Rectal smooth muscle tissue (tissue), 1 donor: ENCODE data around the gene SLC12A1.

Experiments used
- H3K27ac ChIP-seq: one replicate; pipeline ENCODE4 v1.7.0; 2013; ENCODE audit warnings: low read depth, low read length, inconsistent platforms
- H3K27me3 ChIP-seq: one replicate; pipeline ENCODE4 v1.7.0; 2013; ENCODE audit warnings: low read length; ENCODE audit not compliant: control insufficient read depth, insufficient read depth
- H3K36me3 ChIP-seq: one replicate; pipeline ENCODE4 v1.7.0; 2013; ENCODE audit warnings: low read length; ENCODE audit not compliant: control insufficient read depth, insufficient read depth
- H3K4me1 ChIP-seq: one replicate; pipeline ENCODE4 v1.7.0; 2013; ENCODE audit warnings: low read length; ENCODE audit not compliant: control insufficient read depth, insufficient read depth
- H3K4me3 ChIP-seq: one replicate; pipeline ENCODE4 v1.7.0; 2013; ENCODE audit warnings: low read length
- H3K9ac ChIP-seq: one replicate; pipeline ENCODE4 v1.7.0; 2013; ENCODE audit warnings: low read length

SLC12A1 gene

DNA sequence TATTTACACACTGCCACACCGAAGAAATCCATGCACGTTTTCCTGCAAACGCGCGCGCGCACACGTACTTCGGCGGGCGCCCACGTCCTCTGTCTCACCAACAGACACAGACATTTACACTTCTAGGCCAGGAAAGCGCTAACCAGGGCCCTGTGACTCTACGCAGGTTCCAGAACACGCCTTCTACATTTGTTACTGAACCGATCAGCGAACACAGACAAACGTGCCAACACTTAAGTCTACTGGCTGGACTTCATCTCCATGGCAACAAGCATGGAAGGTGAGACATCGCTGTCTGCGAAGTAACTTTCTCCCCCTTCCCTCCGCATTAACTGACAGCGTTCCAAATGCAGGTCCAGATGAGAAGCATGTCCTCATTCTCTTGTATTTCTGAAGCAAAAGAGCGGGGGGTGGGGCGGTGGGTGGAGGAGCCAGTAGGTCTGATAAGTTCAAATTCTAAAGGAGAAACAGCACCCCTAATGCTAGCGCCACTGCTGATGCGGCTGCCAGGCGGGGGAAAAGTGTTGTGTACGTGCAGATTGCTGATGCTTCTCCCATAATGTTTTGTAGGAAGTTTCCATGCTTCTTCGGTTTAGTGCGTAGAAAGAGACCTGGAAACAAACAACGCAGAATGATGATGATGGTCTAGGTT is 14.4 kb upstream of the SLC12A1 start, which contains the start of gene CTXN2:
Gene CTXN2 (plus strand): TSS at position 92 of the 652 bp plus-strand sequence. CDS start 9,636 bp downstream, outside the sequence.
- Histone ChIP-seq H3K27ac (no peak within 1 kb of the TSS), H3K36me3 (no peaks in the 10 kb centered on the region), H3K9ac (no peak within 1 kb of the TSS), H3K4me3 (no peak within 1 kb of the TSS), H3K4me1 (no peaks in the 10 kb centered on the region), H3K27me3 (no peaks in the 10 kb centered on the region)

DNA sequence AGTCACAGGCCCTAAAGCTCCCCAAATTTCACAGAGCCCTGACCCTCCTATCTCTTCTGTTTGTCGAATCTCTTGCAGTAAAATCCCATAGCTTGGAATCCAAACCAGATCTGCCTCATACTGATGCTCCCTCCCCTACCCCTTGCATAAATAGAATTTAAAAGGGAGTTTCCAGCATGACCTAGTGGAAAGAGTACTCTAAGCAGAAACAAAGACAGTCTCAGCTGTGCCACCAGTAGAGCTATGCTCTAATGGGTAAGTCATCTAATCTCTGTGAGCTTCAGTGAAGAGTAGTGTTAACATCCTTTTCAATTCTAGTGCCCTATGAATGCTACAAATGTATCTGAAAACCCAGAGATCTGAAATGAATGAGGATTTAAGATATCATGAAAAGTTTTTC is 4.0 kb upstream of the SLC12A1 start:
- Histone ChIP-seq H3K36me3 (no peaks in the 10 kb centered on the region), H3K4me3 (no peak overlapping the region), H3K4me1 (no peaks in the 10 kb centered on the region), H3K27ac (no peak overlapping the region), H3K27me3 (no peaks in the 10 kb centered on the region), H3K9ac (no peak overlapping the region)

DNA sequence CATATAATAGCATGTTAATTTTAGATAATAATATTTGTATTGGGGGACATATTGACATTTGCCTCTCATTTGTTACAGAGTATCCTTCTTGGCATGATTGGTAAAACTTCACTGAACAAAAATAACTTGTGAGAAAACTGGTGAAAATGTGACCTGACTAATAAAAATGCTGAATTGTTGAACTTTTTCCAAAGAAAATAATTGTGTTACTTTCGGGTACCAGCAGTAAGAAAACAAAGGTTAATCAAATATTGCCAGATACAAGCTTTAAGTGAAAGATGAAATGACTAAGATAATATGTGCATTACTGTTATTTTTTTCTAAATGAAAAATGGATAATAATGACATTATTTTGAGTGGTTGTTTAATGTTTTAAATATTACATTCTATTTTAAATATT is 15.2 kb downstream of the SLC12A1 start:
- Histone ChIP-seq H3K4me1 (no peaks in the 10 kb centered on the region), H3K9ac (no peak overlapping the region), H3K27me3 (no peaks in the 10 kb centered on the region), H3K27ac (no peak overlapping the region), H3K4me3 (no peak overlapping the region), H3K36me3 (no peaks in the 10 kb centered on the region)

DNA sequence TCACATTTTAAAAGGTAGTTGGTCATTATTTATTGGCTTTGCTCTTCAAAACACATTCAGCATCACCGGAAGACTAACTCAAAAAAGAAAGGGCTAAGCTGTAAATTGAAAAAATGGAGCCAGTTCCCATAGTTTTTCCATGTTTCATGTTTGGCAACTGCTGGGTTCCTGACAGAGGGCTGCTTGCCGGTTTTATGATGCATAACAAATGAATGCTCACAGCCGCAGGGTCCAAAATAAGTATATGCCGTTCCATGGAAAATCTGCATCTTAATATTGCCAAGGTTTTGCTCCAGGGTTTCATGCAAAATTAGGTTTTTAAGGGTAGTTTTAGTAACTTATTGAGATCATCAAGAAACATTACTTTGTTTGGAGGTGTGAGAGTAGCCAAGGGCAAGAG is 15.8 kb downstream of the SLC12A1 start:
- no peak overlapping the region for H3K27ac ChIP-seq
- H3K36me3 ChIP-seq = no peaks in the 10 kb centered on the region

DNA sequence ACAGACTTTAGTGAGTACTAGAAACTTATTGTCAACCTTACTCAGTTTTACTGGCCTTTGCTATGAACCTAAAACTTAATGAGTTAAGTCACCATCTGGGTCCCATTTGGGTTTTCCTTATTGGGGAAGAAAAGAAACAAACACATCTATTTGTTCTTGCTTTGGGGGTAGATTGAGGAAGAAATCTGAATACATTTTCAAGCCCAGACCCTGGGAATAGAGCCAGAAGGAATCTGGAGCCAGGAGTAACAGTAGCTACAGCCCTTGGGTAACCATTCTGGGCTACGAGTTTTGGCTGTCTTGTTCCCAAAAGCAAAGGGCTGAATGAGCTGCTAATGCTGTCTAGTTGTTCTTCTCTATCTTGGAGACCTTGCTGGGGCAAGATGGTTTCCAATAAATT is 16.5 kb downstream of the SLC12A1 start:
- Histone ChIP-seq H3K27ac (no peak overlapping the region), H3K36me3 (no peaks in the 10 kb centered on the region), H3K4me1 (no peaks in the 10 kb centered on the region), H3K9ac (no peak overlapping the region), H3K27me3 (no peaks in the 10 kb centered on the region), H3K4me3 (no peak overlapping the region)

More for the DNA sequence above, 15.8 kb downstream of the SLC12A1 start:
- H3K4me1 ChIP-seq = no peaks in the 10 kb centered on the region
- H3K27me3 ChIP-seq = no peaks in the 10 kb centered on the region
- H3K4me3 ChIP-seq = no peak overlapping the region
- H3K9ac ChIP-seq = no peak overlapping the region

DNA sequence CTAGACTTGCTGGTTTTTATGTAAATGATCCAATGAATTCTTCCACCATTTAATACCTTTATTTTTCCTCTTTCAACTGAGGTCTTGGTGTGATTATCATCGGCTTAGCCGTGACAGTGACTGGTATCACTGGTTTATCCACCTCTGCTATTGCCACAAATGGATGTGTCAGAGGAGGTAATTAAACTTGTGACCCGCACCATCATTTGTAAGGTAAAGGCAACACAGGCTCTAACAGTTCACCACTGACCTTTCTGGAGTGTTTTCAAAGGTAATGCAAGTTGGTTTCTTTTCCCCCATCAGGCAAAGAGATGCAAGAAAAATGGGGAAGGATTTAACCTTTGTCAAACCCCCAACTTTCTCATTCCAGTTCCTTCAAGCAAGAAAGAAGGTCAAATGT is 19.7 kb downstream of the SLC12A1 start:
- Histone ChIP-seq H3K9ac (no peak overlapping the region), H3K4me1 (no peaks in the 10 kb centered on the region), H3K27me3 (no peaks in the 10 kb centered on the region), H3K4me3 (no peak overlapping the region), H3K27ac (no peak overlapping the region), H3K36me3 (no peaks in the 10 kb centered on the region)

DNA sequence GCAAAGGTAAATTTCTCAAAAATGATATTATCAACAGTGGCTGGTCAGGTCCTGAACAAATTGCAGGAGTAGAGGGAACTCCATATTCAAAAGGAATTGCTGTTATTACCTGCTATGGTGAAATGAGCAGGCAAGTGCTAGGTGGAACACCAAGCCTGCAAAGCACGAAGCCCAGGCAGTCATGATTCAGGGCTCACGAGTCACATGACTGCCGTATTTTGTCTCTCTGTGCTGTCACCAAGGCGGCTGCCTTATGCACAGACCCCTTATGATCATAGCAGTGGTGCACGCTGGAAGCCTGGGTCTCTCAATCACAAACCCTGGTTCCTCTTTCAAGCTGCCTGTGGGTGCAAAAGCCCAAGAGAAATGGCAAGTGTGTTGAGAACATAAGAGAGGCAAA is 24.4 kb downstream of the SLC12A1 start:
- H3K9ac ChIP-seq = no peak overlapping the region
- H3K4me3 ChIP-seq = no peak overlapping the region
- no peaks in the 10 kb centered on the region for H3K4me1 ChIP-seq
- no peak overlapping the region for H3K27ac ChIP-seq
- no peaks in the 10 kb centered on the region for H3K36me3 ChIP-seq
- no peaks in the 10 kb centered on the region for H3K27me3 ChIP-seq

DNA sequence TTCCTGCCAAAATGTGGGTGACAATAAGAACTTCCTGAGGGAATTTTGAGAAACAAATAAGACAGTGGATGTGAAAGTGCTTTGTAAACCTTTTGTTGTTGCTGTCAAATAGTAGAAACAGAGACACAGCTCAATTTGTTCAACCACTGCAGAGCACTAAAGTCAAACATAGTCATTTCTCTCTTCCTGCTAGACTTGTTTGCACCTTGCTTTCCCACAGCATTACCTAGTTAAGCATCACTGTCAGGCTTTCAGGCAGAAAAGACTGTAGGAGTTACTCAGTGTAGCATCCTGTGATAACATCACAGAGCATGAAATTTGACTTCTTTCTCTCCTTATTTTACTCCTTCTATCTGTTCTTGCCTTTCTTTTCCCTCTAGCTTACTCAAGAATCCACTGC is 27.1 kb downstream of the SLC12A1 start:
- no peaks in the 10 kb centered on the region for H3K4me1 ChIP-seq
- no peaks in the 10 kb centered on the region for H3K27me3 ChIP-seq
- H3K27ac ChIP-seq = no peak overlapping the region
- H3K9ac ChIP-seq = no peak overlapping the region
- no peaks in the 10 kb centered on the region for H3K36me3 ChIP-seq
- no peak overlapping the region for H3K4me3 ChIP-seq

DNA sequence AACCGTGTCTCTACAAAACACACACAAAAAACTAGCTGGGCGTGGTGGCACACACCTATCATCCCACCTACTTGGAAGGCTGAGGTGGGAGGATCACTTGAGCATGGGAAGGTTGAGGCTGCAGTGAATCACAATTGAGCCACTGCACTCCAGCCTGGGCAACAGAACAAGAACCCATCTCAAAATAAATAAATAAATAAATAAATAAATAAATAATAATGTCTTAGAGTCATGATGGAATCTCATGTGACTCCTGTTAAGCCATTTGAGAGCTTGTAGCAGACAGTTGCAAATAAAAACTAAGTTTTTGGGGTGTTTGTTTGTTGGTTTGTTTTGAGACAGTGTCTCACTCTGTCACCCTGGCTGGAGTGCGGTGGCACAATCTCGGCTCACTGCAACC is 33.2 kb downstream of the SLC12A1 start:
- H3K4me1 ChIP-seq = no peaks in the 10 kb centered on the region
- H3K36me3 ChIP-seq = no peaks in the 10 kb centered on the region
- H3K9ac ChIP-seq = no peak overlapping the region
- H3K4me3 ChIP-seq = no peak overlapping the region
- no peak overlapping the region for H3K27ac ChIP-seq
- H3K27me3 ChIP-seq = no peaks in the 10 kb centered on the region

DNA sequence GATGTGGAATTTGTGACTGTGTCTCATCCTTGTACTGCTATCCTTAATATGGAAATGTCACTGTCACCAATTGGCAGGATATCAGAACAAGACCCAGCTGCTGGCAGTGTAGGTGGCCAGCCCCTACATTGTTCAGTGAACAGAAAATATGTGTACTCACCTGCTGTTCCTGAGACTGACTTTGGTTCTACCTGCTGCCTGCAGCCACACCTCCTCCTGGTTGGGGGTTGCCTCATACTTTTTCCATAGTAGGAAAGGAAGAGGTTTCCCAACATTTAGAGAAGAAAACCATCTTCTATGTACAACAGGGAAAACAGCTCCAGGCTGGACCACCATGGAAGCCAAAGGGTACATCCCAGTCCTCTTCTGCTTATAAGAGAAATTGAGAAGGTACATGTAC is 35.9 kb downstream of the SLC12A1 start:
- no peaks in the 10 kb centered on the region for H3K27me3 ChIP-seq
- H3K36me3 ChIP-seq = no peaks in the 10 kb centered on the region
- no peak overlapping the region for H3K9ac ChIP-seq
- no peaks in the 10 kb centered on the region for H3K4me1 ChIP-seq
- no peak overlapping the region for H3K4me3 ChIP-seq
- H3K27ac ChIP-seq = no peak overlapping the region

DNA sequence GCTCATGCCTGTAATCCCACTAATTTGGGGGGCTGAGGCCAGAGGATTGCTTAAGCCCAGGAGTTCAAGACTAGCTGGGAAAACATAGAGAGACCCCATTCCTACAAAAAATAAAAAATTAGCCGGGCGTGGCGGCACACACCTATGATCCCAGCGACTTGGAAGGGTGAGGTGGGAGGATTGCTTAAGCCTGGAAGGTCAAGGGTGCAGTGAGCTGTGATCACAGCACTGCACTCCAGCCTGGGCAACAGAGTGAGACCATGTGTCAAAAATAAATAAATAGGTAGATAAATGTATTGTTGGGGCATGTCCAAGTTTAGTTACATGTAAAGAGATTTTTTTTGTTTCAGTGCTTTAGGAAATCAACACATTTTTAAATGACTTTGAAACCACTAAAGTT is 36.4 kb downstream of the SLC12A1 start:
- Histone ChIP-seq H3K27me3 (no peaks in the 10 kb centered on the region), H3K36me3 (no peaks in the 10 kb centered on the region), H3K9ac (no peak overlapping the region), H3K4me3 (no peak overlapping the region), H3K27ac (no peak overlapping the region), H3K4me1 (no peaks in the 10 kb centered on the region)

DNA sequence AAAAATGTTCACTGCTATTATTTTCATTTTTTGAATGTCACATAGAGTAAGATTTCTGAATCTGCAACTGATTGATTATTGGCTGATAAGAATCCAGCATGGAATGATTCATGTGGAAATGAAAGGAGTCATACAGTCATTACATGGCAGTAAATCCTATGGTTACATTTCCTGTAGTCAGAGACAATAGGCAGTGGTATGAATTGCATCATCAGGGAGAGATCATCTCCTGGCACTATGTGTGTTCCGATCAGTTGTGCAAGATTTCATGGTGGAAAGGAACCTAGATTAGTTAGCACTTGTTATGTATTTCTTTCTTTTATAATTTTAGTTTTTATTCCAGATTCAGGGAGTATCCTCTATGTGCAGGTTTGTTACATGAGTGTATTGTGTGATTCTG is 38.8 kb downstream of the SLC12A1 start:
- no peak overlapping the region for H3K27ac ChIP-seq
- no peaks in the 10 kb centered on the region for H3K36me3 ChIP-seq
- no peak overlapping the region for H3K9ac ChIP-seq
- H3K4me3 ChIP-seq = no peak overlapping the region
- no peaks in the 10 kb centered on the region for H3K27me3 ChIP-seq
- no peaks in the 10 kb centered on the region for H3K4me1 ChIP-seq

DNA sequence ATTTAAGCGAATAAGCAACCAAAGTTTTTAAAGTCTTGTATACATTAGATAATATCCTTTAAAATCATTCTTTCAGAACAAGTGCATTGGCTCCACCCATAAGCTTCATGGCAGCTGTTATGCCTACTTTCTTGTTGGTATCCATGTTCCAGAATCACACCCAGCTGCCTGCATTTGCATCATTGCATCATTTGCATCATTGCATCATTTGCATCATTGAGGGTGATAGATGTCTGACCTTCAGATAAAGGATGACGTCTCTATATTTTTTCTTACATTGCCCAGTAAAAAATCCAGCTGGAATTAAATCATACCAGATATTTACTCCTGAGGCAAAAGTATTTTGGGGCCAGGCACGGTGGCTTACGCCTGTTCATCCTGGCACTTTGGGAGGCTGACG is 42.3 kb downstream of the SLC12A1 start:
- Histone ChIP-seq H3K27me3 (no peaks in the 10 kb centered on the region), H3K36me3 (no peaks in the 10 kb centered on the region), H3K27ac (no peak overlapping the region), H3K9ac (no peak overlapping the region), H3K4me1 (no peaks in the 10 kb centered on the region), H3K4me3 (no peak overlapping the region)
